ENCODE measurements around the gene ADGRV1. TPM values are rescaled to one million over a fixed set of nuclear protein-coding genes. Genes with fewer than 3 reads are reported as not detected.

ADGRV1 gene
- total and polyA plus RNA-seq, 12 donors = 0.03 to 1.4 (median 0.44) TPM; not detected in 6

GRCh38 chr5:90529939-90530677 is 28.5 kb upstream of the ADGRV1 start:
- 6% methylated on average over 13 of the region's 13 CpGs for WGBS, 2 donors
- intact Hi-C loops (cut with DNase I) = loop anchor here in 9 of 10 donors (1.0 to 10.0 kb wide), 11 partner anchors 53 to 121 kb away; partner anchors contain the start of genes MBLAC2 (in 5 of the 9), POLR3G (in 5 of the 9) and CETN3 (in 1 of the 9)

GRCh38 chr5:90530736-90531487 is 27.7 kb upstream of the ADGRV1 start:
- H3K4me3 ChIP-seq = peak overlapping the region in 5 of 10 donors; percentile 82 to 94 (median 85)
- H3K4me1 ChIP-seq = peaks cover 0 to 43% (median 32%) of the 10 kb centered on the region in 9 donors
- TF ChIP-seq CTCF (IDR thresholded peaks at IDR 0.05) = no peak
- peak overlapping the region in 3 of 10 donors; percentile 94 to 97 (median 95) for H3K27ac ChIP-seq
- H3K9me3 ChIP-seq = no peaks in the 10 kb centered on the region
- H3K36me3 ChIP-seq = peaks cover 0 to 10% (median 0%) of the 10 kb centered on the region in 9 donors
- DNase-seq (peak in 1 of 2 donors; percentile 10), ATAC-seq (no peak)
- H3K27me3 ChIP-seq = peaks cover 0 to 26% (median 13%) of the 10 kb centered on the region in 7 donors
- intact Hi-C loops (cut with DNase I) = loop anchor here in 8 of 10 donors (1.0 to 10.0 kb wide), 6 partner anchors 89 to 106 kb away; no protein-coding TSS in a partner anchor
- 51 to 54% methylated on average over 9 of the region's 9 CpGs for WGBS, 2 donors

More at GRCh38 chr5:90529939-90530677, 28.5 kb upstream of the ADGRV1 start:
- ATAC-seq (peak; percentile 62 to 90 (median 78)), DNase-seq (peak; percentile 36 to 74)
- Histone ChIP-seq H3K27ac (peak overlapping the region; percentile 59 to 98 (median 96)), H3K4me1 (peaks cover 0 to 43% (median 32%) of the 10 kb centered on the region in 9 donors), H3K9me3 (no peaks in the 10 kb centered on the region), H3K4me3 (peak overlapping the region; percentile 67 to 96 (median 90)), H3K27me3 (peaks cover 0 to 23% (median 10%) of the 10 kb centered on the region in 7 donors), H3K36me3 (peaks cover 0 to 18% (median 0%) of the 10 kb centered on the region in 9 donors)
- TF ChIP-seq CTCF (IDR thresholded peaks at IDR 0.05) = peak; percentile 43 to 85 (median 69)

DNA sequence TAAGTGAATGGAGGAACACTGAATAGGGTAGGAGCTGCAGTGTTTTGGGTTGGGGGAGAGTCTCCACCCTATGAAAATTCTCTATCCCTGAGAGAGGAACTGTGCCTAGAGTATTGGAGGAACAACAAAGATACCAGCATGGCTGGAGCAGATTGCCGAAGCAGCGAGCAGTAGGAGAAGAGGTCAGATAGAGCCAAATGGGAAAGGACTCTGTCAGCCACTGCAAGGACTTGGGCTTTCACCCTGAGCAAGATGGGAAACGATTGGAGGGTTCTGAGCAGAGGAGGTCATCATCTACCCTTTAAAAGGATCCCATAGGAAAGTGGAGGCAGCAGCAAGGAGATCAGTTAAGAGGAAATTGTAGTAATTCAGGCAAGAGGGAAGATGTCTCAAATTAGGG is 24.8 kb upstream of the ADGRV1 start:
- no peak for DNase-seq
- TF ChIP-seq CTCF (IDR thresholded peaks at IDR 0.05) = no peak
- H3K36me3 ChIP-seq = no peaks in the 10 kb centered on the region
- H3K27ac ChIP-seq = no peak overlapping the region
- WGBS, 2 donors = 64 to 70% methylated on average over 3 of the region's 3 CpGs
- H3K9me3 ChIP-seq = no peaks in the 10 kb centered on the region
- no peak overlapping the region for H3K4me3 ChIP-seq
- H3K27me3 ChIP-seq = peaks cover 0 to 31% (median 19%) of the 10 kb centered on the region in 7 donors
- no peak for ATAC-seq
- intact Hi-C loops (cut with DNase I) = loop anchor here in 4 of 10 donors (5.0 to 10.0 kb wide), 3 partner anchors 91 to 109 kb away; no protein-coding TSS in a partner anchor
- peaks cover 0 to 15% (median 11%) of the 10 kb centered on the region in 9 donors for H3K4me1 ChIP-seq

DNA sequence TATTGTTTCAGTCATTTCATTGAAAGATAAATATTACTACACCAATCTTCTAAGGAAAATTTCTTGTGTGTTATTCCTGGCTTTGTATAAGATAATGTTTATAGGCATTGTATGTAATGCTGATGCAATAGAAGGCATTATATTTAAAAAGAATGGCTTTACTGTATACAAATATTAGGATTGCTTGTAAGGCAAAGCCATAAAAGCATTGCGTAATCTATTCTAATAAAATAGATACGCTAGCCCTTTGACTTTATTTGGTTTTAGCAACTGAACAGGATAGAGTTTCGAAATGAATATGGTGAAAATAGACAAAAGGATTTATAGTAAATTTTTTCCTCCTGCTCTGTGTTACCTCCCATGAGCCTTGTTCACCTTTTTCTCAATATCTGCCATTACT is 23.7 kb upstream of the ADGRV1 start:
- Histone ChIP-seq H3K27me3 (peaks cover 0 to 31% (median 19%) of the 10 kb centered on the region in 7 donors), H3K4me1 (peaks cover 0 to 15% (median 10%) of the 10 kb centered on the region in 9 donors), H3K9me3 (no peaks in the 10 kb centered on the region), H3K36me3 (no peaks in the 10 kb centered on the region), H3K27ac (no peak overlapping the region), H3K4me3 (no peak overlapping the region)
- TF ChIP-seq CTCF (IDR thresholded peaks at IDR 0.05) = no peak
- no peak for DNase-seq
- intact Hi-C loops (cut with DNase I) = loop anchor here in 4 of 10 donors (5.0 to 10.0 kb wide), 3 partner anchors 93 to 110 kb away; no protein-coding TSS in a partner anchor
- 88 to 91% methylated on average over 3 of the region's 3 CpGs for WGBS, 2 donors
- no peak for ATAC-seq

Data from heart right ventricle (tissue), 16 donors.